H1 (cell line): ENCODE data around the gene TFAP2B. TPM values are rescaled to one million over a fixed set of nuclear protein-coding genes. Genes with fewer than 3 reads are reported as not detected.

Source experiments
- CBX5 ChIP-seq: fragments of 300-800, 300-1000 bp; sonication (generic); IDR thresholded peaks from 2 replicates; pipeline ENCODE4 v1.7.1; 2016; ENCODE audit warnings: antibody characterized with exemption, low read length, low read depth
- CEBPB ChIP-seq: IDR thresholded peaks from 2 replicates; pipeline ENCODE4 v1.6.1; 2012; ENCODE audit warnings: low read depth, low read length
- CTCF ChIP-seq, 3 experiments: IDR thresholded peaks; 1 replicate in 2 of 3; 2 replicates in 1 of 3; pipeline versions ENCODE4 v1.5.1 to v1.6.1; 2011; ENCODE audit warnings: low read length in 3 of 3, mild to moderate bottlenecking in 3 of 3, inconsistent platforms in 2 of 3, low read depth in 1 of 3, moderate library complexity in 1 of 3; ENCODE audit not compliant: insufficient read depth in 1 of 3; ENCODE audit errors: control extremely low read depth in 1 of 3
- JUND ChIP-seq: IDR thresholded peaks from 2 replicates; pipeline ENCODE4 v1.6.1; 2011; ENCODE audit warnings: mild to moderate bottlenecking, improper control_type of control experiment, low read length
- PHF8 ChIP-seq: fragments of 200-600 bp; sonication (generic); conservative IDR thresholded peaks from 2 replicates; pipeline ENCODE4 v1.7.1; 2012; ENCODE audit warnings: low read depth, mild to moderate bottlenecking, inconsistent platforms, low read length, moderate library complexity
- SAP30 ChIP-seq: fragments of 300-600 bp; sonication (generic); IDR thresholded peaks from 2 replicates; pipeline ENCODE4 v1.7.1; 2012; ENCODE audit warnings: low read length, moderate library complexity, mild to moderate bottlenecking, inconsistent platforms; ENCODE audit not compliant: insufficient read depth, insufficient replicate concordance
- polyA plus RNA-seq, 7 experiments: library from polyadenylated mRNA; depleted of rRNA in 3 of 7; stranded (reverse) in 5 of 7; unstranded in 2 of 7; fragments of >200 nt in 5 of 7; fragments of 200-250 nt in 2 of 7; gene quantifications; 1 replicate in 5 of 7; 2 replicates in 1 of 7; 4 replicates in 1 of 7; pipeline versions ENCODE4 v1.2.1 to v1.2.3, GENCODE V29; 2011 to 2013; ENCODE audit warnings: missing spikeins in 2 of 7, mixed read lengths in 2 of 7
- total RNA-seq: library from RNA; stranded (reverse); fragmentation: NEBNext Ultra II Directional; extraction: Animal tissue kit (Norgen Biotek cat#: 25700); gene quantifications from 2 replicates; pipeline ENCODE4 v1.2.1, GENCODE V29; 2021
- TF ChIP-seq, protein P1 (sequence below): IDR thresholded peaks from 2 replicates; pipeline ENCODE4 v1.6.1; 2011; ENCODE audit warnings: low read length, improper control_type of control experiment

Gene TFAP2B
- total and polyA plus RNA-seq, 2 of the 8 experiments (the other 6 are each of a cell fraction or from before 2014, with no cell fraction given), result not detected

DNA sequence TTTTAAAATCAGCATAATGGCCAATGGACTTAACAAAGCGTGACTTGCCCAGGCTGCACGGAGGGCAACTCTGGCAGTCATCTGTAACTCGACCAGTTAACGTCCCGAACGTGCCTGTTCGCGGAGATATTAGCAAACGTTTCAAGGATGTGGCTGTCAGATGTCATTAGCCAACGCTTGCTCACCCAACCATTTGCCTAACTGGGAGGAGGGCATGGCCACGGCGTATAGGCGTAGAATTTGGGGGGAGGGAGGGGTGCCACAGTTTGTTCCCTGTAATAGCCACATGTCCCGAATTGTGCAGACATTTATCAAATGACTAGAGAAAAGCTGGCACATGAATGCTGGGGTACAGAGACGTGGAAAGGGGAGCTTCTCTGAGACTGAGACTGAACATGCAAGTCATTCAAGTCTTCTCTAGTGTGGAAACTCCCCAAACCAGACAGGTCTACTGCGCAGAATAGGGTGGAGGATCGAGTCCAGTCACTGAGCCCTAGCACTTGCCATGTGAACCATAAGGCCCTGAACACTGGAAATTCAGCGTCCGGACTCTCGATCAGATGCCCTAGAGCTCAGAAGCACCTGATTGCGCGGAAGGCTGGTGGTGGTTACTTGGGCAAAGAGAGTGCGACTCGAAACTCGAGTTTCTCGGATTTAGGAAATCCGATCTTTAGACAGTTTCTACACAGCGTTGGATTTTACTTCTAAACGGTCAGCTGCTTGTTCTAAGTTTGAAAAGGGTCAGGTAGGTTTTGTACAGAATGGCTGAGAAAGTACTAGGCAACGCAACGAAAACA, 32.6 kb downstream of the TFAP2B start (continued):
- TF ChIP-seq CTCF (IDR thresholded peaks at IDR 0.05; ENCODE audit: control extremely low read depth in 1 of 3, insufficient read depth in 1 of 3, low read depth in 1 of 3, low read length in 3 of 3) (no peak), JUND (no peak), SAP30 (peak; percentile 20), CBX5 (no peak), PHF8 (no peak), CEBPB (no peak)
- TF ChIP-seq, protein P1, sequence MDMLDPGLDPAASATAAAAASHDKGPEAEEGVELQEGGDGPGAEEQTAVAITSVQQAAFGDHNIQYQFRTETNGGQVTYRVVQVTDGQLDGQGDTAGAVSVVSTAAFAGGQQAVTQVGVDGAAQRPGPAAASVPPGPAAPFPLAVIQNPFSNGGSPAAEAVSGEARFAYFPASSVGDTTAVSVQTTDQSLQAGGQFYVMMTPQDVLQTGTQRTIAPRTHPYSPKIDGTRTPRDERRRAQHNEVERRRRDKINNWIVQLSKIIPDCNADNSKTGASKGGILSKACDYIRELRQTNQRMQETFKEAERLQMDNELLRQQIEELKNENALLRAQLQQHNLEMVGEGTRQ, result no peak
- TF ChIP-seq, all 59 proteins: peak for 4
